ENCODE data around the gene TMEM176A.

DNA sequence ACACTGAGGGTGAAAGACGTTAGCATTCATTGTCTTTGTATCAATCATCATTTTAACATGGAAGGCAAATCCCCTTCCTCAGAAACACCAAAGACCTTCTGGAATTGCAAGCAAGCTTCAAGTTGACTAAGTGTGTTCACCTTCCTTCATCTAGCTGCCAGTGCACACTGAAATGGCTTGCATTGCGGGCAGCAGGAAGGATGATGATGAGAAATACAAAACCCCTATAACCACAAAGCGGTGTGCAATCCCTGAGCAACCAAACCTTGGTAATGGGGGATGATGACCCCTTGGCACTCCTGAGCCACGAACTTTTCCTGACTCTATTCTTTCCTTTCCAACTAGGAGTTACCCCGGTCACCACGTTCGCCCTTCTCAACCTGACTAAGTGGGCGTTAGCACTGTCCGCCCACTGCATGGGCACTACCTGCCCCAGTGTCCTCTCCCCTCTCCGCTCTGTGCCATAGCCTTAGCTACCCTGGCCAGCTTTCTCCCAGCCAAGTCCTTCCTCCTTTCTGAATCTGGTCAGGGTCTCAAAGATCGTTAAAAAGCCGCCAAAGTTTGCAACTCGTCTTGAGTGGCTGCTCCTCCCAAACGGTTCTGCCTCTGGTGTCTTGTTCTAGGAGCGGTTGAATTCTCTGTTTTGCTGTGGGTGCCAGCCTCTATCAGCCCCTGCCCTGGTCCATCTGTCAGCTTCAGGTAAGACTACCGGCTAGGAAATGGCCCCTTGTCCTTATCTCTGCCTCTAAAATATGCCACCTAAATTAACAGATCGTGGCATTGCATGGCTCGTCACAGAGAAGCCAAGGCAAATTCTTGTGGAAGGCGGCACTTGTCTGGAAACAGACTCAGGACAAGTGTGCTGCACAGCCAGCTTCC lies 51.2 kb downstream of the TMEM176A start:
- no peak for TF ChIP-seq CEBPB (IDR thresholded peaks at IDR 0.05)
- no peak for TF ChIP-seq FOXM1 (IDR thresholded peaks at IDR 0.05; ENCODE audit: borderline replicate concordance, low read depth)
- TF ChIP-seq TAF1 (IDR thresholded peaks at IDR 0.05; ENCODE audit: low read depth): no peak
- TF ChIP-seq, protein P1, sequence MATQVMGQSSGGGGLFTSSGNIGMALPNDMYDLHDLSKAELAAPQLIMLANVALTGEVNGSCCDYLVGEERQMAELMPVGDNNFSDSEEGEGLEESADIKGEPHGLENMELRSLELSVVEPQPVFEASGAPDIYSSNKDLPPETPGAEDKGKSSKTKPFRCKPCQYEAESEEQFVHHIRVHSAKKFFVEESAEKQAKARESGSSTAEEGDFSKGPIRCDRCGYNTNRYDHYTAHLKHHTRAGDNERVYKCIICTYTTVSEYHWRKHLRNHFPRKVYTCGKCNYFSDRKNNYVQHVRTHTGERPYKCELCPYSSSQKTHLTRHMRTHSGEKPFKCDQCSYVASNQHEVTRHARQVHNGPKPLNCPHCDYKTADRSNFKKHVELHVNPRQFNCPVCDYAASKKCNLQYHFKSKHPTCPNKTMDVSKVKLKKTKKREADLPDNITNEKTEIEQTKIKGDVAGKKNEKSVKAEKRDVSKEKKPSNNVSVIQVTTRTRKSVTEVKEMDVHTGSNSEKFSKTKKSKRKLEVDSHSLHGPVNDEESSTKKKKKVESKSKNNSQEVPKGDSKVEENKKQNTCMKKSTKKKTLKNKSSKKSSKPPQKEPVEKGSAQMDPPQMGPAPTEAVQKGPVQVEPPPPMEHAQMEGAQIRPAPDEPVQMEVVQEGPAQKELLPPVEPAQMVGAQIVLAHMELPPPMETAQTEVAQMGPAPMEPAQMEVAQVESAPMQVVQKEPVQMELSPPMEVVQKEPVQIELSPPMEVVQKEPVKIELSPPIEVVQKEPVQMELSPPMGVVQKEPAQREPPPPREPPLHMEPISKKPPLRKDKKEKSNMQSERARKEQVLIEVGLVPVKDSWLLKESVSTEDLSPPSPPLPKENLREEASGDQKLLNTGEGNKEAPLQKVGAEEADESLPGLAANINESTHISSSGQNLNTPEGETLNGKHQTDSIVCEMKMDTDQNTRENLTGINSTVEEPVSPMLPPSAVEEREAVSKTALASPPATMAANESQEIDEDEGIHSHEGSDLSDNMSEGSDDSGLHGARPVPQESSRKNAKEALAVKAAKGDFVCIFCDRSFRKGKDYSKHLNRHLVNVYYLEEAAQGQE (IDR thresholded peaks at IDR 0.05; ENCODE audit: low read depth): no peak
- TF ChIP-seq, protein P2, sequence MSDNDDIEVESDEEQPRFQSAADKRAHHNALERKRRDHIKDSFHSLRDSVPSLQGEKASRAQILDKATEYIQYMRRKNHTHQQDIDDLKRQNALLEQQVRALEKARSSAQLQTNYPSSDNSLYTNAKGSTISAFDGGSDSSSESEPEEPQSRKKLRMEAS (IDR thresholded peaks at IDR 0.05): no peak
- no peak for TF ChIP-seq CREB1 (IDR thresholded peaks at IDR 0.05; ENCODE audit: low read depth)
